Gastrocnemius medialis (tissue), 4 donors: ENCODE data around the gene PIP4K2B. TPM values are rescaled to one million over a fixed set of nuclear protein-coding genes. Genes with fewer than 3 reads are reported as not detected.
"Not testable (repeated sequence)": the region's sequence is repeated elsewhere in the genome, so short reads cannot be mapped to it uniquely, and the experiment has no call there.

Experiments used
- ATAC-seq, 2 donors: fragments of 150-250 bp; one replicate each; pipeline ENCODE4 v1.9.1; 2016
- DNase-seq, 2 donors: peaks; one replicate each; pipeline ENCODE4 v3.0.0-alpha.2; 2019
- H3K27ac ChIP-seq, 4 donors: fragments of 200-600 bp; sonication (generic); 1 replicate in 1 of 4; 2 replicates in 3 of 4; pipeline ENCODE4 v1.5.1; 2016 to 2018; ENCODE audit warnings: mild to moderate bottlenecking in 2 of 4, moderate library complexity in 1 of 4
- H3K27me3 ChIP-seq, 3 donors: fragments of 200-600 bp; sonication (generic) in 2 of 3; 1 replicate in 1 of 3; 2 replicates in 2 of 3; pipeline versions ENCODE4 v1.5.1 to v1.6.0; 2016 to 2019; ENCODE audit warnings: mild to moderate bottlenecking in 1 of 3, moderate library complexity in 1 of 3
- H3K36me3 ChIP-seq, 2 donors: fragments of 200-600 bp; sonication (generic) in 1 of 2; one replicate each; pipeline ENCODE4 v1.5.1; 2017 to 2018
- H3K4me1 ChIP-seq, 2 donors: fragments of 200-600 bp; sonication (generic) in 1 of 2; one replicate each; pipeline ENCODE4 v1.5.1; 2016 to 2017; ENCODE audit warnings: mild to moderate bottlenecking in 2 of 2
- H3K4me3 ChIP-seq, 4 donors: fragments of 200-600 bp; sonication (generic) in 3 of 4; 1 replicate in 1 of 4; 2 replicates in 3 of 4; pipeline ENCODE4 v1.5.1; 2016 to 2019; ENCODE audit warnings: mild to moderate bottlenecking in 2 of 4
- H3K9me3 ChIP-seq, 3 donors: fragments of 200-600 bp; sonication (generic) in 2 of 3; 1 replicate in 1 of 3; 2 replicates in 2 of 3; pipeline ENCODE4 v1.5.1; 2016 to 2019
- CTCF ChIP-seq, 5 experiments: fragments of 450-650 bp in 3 of 5; fragments of 200-600 bp in 2 of 5; sonication (generic) in 2 of 5; IDR thresholded peaks in 4 of 5; conservative IDR thresholded peaks in 1 of 5; 1 replicate in 4 of 5; 2 replicates in 1 of 5; pipeline ENCODE4 v1.5.1; 2016 to 2019; ENCODE audit warnings: antibody characterized with exemption in 5 of 5, mild to moderate bottlenecking in 3 of 5, moderate library complexity in 3 of 5
- POLR2A ChIP-seq, 2 donors: fragments of 450-650 bp; IDR thresholded peaks; one replicate each; pipeline ENCODE4 v1.6.1; 2017; ENCODE audit warnings: antibody characterized with exemption in 2 of 2, mild to moderate bottlenecking in 2 of 2, moderate library complexity in 2 of 2
- in situ Hi-C, 4 donors: fragments of 200-750 bp; cut with MboI; loops; one replicate each; pipeline versions ENCODE4 v1.15.0 to v1.8.0; 2017; ENCODE audit warnings: low sequenced_read_pairs in 4 of 4
- intact Hi-C: fragments of 100-400 bp; cut with DNase I; formaldehyde crosslinking; loops from one replicate; pipeline ENCODE4 v1.15.1; 2023; ENCODE audit warnings: low total_unique reads
- total RNA-seq, 4 donors: library from RNA; depleted of rRNA; stranded (reverse); fragments of >200 nt; gene quantifications; one replicate each; pipeline versions ENCODE4 v1.1.0 to v1.2.3, GENCODE V29; 2016

Gene PIP4K2B
- total RNA-seq, 4 donors from 2014 or later: 57.2 to 97.0 (median 76.8) TPM

DNA sequence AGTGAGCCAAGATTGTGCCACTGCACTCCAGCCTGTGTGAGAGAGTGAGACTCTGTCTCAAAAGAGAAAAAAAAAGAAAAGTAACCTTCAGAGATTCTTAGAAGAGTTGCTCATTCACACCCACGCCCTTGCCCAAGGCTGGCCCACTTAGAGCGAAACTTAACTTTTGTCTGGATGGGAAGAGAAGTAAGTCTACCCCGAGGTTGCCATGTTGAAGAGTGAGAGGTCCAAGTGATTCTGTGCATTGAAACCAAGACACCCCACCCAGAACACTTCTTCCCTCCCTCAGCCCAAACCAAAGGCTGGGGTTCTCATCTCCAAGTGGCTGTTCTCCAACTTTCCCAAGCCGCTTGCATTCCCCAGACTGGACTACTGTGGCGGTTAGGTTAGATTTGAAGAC is 71.6 kb downstream of the PIP4K2B start:
- Histone ChIP-seq H3K4me3 (no peak overlapping the region), H3K27me3 (no peaks in the 10 kb centered on the region), H3K27ac (peak overlapping the region in 1 of 4 donors; percentile 90), H3K36me3 (peaks cover 0 to 15% of the 10 kb centered on the region in 2 donors), H3K4me1 (peaks cover 20 to 22% of the 10 kb centered on the region in 2 donors), H3K9me3 (no peaks in the 10 kb centered on the region)
- in situ Hi-C loops (no loop called here), intact Hi-C loops (no loop called here)
- DNase-seq: no peak
- TF ChIP-seq POLR2A (IDR thresholded peaks at IDR 0.05) (no peak), CTCF (IDR thresholded peaks at IDR 0.05 in 4 of 5, conservative IDR thresholded peaks at IDR 0.05 in 1 of 5) (no peak)
- ATAC-seq: no peak

- H3K9me3 ChIP-seq, intact Hi-C loops, ATAC-seq, H3K4me1 ChIP-seq, H3K27ac ChIP-seq, H3K4me3 ChIP-seq, DNase-seq, H3K27me3 ChIP-seq, in situ Hi-C loops: not testable (repeated sequence)
- peaks cover 0 to 27% of the 10 kb centered on the region in 2 donors for H3K36me3 ChIP-seq
Measured at GRCh38 chr17:38726145-38726544, 73.2 kb downstream of the PIP4K2B start.

- Histone ChIP-seq H3K27me3 (no peaks in the 10 kb centered on the region), H3K4me1 (peaks cover 0 to 4% of the 10 kb centered on the region in 2 donors), H3K9me3 (no peaks in the 10 kb centered on the region), H3K4me3 (no peak overlapping the region), H3K27ac (no peak overlapping the region), H3K36me3 (peaks cover 0 to 38% of the 10 kb centered on the region in 2 donors)
- DNase-seq (no peak), ATAC-seq (no peak)
- no peak for TF ChIP-seq POLR2A (IDR thresholded peaks at IDR 0.05)
- TF ChIP-seq CTCF (IDR thresholded peaks at IDR 0.05 in 4 of 5, conservative IDR thresholded peaks at IDR 0.05 in 1 of 5): no peak
- in situ Hi-C loops (no loop called here), intact Hi-C loops (no loop called here)
Measured at GRCh38 chr17:38725066-38725465, 74.3 kb downstream of the PIP4K2B start.

DNA sequence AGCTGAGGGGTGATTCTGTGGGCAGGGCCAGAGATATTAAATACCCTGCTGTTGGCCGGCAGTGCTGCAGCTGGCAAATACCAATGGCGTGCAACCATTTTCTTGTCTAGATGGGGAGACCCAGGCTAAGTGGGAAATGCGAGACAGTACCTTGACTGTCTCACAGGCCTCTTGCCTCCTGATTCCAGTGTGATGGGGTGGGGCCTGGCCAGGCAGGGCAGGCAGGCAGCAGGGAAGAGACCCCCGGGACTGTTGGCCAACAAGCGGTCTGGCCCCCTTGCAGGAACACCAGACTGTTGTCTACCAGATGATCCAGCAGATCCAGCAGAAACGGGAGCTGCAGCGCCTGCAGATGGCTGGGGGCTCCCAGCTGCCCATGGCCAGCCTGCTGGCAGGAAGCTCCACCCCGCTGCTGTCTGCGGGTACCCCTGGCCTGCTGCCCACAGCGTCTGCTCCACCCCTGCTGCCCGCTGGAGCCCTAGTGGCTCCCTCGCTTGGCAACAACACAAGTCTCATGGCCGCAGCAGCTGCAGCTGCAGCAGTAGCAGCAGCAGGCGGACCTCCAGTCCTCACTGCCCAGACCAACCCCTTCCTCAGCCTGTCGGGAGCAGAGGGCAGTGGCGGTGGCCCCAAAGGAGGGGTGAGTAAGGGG is 74.9 kb downstream of the PIP4K2B start:
- peaks cover 0 to 44% of the 10 kb centered on the region in 2 donors for H3K36me3 ChIP-seq
- H3K4me1 ChIP-seq: peaks cover 0 to 3% of the 10 kb centered on the region in 2 donors
- intact Hi-C loops: no loop called here
- no peak for ATAC-seq
- TF ChIP-seq POLR2A (IDR thresholded peaks at IDR 0.05): no peak
- TF ChIP-seq CTCF (IDR thresholded peaks at IDR 0.05 in 4 of 5, conservative IDR thresholded peaks at IDR 0.05 in 1 of 5): no peak
- no peak overlapping the region for H3K27ac ChIP-seq
- no peak for DNase-seq
- no peak overlapping the region for H3K4me3 ChIP-seq
- no peaks in the 10 kb centered on the region for H3K9me3 ChIP-seq
- in situ Hi-C loops: no loop called here
- no peaks in the 10 kb centered on the region for H3K27me3 ChIP-seq

DNA sequence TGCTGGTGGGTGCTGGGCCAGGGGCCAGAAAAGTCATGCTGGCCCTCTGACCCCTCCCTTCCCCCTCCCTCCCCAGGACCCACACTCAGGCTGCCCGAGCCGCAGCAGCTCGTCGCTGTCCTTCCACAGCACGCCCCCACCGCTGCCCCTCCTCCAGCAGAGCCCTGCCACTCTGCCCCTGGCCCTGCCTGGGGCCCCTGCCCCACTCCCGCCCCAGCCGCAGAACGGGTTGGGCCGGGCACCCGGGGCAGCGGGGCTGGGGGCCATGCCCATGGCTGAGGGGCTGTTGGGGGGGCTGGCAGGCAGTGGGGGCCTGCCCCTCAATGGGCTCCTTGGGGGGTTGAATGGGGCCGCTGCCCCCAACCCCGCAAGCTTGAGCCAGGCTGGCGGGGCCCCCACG is 77.6 kb downstream of the PIP4K2B start:
- no peak overlapping the region for H3K4me3 ChIP-seq
- ATAC-seq (no peak), DNase-seq (no peak)
- intact Hi-C loops: no loop called here
- no peak overlapping the region for H3K27ac ChIP-seq
- H3K36me3 ChIP-seq: peaks cover 0 to 70% of the 10 kb centered on the region in 2 donors
- no peaks in the 10 kb centered on the region for H3K4me1 ChIP-seq
- no peaks in the 10 kb centered on the region for H3K27me3 ChIP-seq
- in situ Hi-C loops: no loop called here
- TF ChIP-seq POLR2A (IDR thresholded peaks at IDR 0.05) (no peak), CTCF (IDR thresholded peaks at IDR 0.05 in 4 of 5, conservative IDR thresholded peaks at IDR 0.05 in 1 of 5) (no peak)
- H3K9me3 ChIP-seq: no peaks in the 10 kb centered on the region
